GM03348 (cell line): ENCODE results near the gene UBE2E2.

ENCODE experiments used
- DNase-seq: peaks from one replicate; pipeline ENCODE4 v3.0.0; 2012; ENCODE audit warnings: low spot score

Gene UBE2E2

GRCh38 chr3:23240171-23240785, 37.2 kb downstream of the UBE2E2 start:
- DNase-seq, result no peak

GRCh38 chr3:23241256-23241655, 38.1 kb downstream of the UBE2E2 start:
- no peak for DNase-seq

- no peak for DNase-seq
These were observed 39.0 kb downstream of the UBE2E2 start for GRCh38 chr3:23242106-23242505.

GRCh38 chr3:23244324-23245041, 41.4 kb downstream of the UBE2E2 start:
- DNase-seq, result no peak

- DNase-seq, result no peak
These were observed 43.5 kb downstream of the UBE2E2 start for GRCh38 chr3:23246651-23247050.

- DNase-seq, result no peak
These were observed 45.5 kb downstream of the UBE2E2 start for GRCh38 chr3:23248594-23249131.

- DNase-seq, result no peak
These were observed 46.8 kb downstream of the UBE2E2 start for GRCh38 chr3:23249961-23250360.

- DNase-seq, result peak; percentile 17
These were observed 49.0 kb downstream of the UBE2E2 start for GRCh38 chr3:23252122-23252521.

GRCh38 chr3:23253214-23253613, 50.1 kb downstream of the UBE2E2 start:
- no peak for DNase-seq

GRCh38 chr3:23254282-23254681, 51.2 kb downstream of the UBE2E2 start:
- DNase-seq, result no peak

- DNase-seq, result no peak
These were observed 51.7 kb downstream of the UBE2E2 start for GRCh38 chr3:23254835-23255234.

- no peak for DNase-seq
These were observed 53.8 kb downstream of the UBE2E2 start for GRCh38 chr3:23256741-23257435.

- no peak for DNase-seq
These were observed 55.0 kb downstream of the UBE2E2 start for GRCh38 chr3:23258110-23258509.

GRCh38 chr3:23259515-23259914, 56.4 kb downstream of the UBE2E2 start:
- no peak for DNase-seq

- DNase-seq, result no peak
These were observed 59.6 kb downstream of the UBE2E2 start for GRCh38 chr3:23262766-23263165.

GRCh38 chr3:23263796-23264195, 60.7 kb downstream of the UBE2E2 start:
- DNase-seq, result no peak

- peak; percentile 77 for DNase-seq
These were observed 61.3 kb downstream of the UBE2E2 start for GRCh38 chr3:23264413-23264812.

- no peak for DNase-seq
These were observed 67.3 kb downstream of the UBE2E2 start for GRCh38 chr3:23270423-23270822.

- DNase-seq, result no peak
These were observed 69.0 kb downstream of the UBE2E2 start for GRCh38 chr3:23271876-23272741.

GRCh38 chr3:23272820-23273219, 69.7 kb downstream of the UBE2E2 start:
- no peak for DNase-seq

- no peak for DNase-seq
These were observed 71.9 kb downstream of the UBE2E2 start for GRCh38 chr3:23275061-23275460.

- no peak for DNase-seq
These were observed 72.7 kb downstream of the UBE2E2 start for GRCh38 chr3:23275814-23276213.
